ENCODE data around the gene AGPAT4. TPM values are rescaled to one million over a fixed set of nuclear protein-coding genes. Genes with fewer than 3 reads are reported as not detected.
A peak's percentile ranks its signal among the peaks of the same experiment; 100 is the strongest.

Gene AGPAT4
- total RNA-seq, 1 donor from 2014 or later, result 24.4 TPM

DNA sequence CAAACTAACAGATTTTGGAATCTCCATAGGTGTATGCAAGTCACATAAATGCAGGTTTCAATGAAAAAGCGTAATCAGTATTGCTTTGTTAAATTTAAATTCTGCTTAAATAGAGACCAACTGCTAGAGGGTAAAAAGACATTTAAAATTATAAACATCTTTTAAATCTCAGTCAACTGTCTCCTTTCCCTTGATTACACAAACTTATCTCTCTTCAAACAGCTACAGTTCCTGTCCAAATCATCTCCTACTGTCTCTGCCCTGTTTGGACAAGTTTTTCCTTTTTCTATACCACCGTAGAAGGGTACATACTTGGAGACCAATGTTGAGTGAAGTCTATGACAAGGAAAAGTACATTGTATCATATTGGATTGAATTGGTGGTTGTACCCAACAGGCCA lies 43.5 kb downstream of the AGPAT4 start:
- H3K9me3 Mint-ChIP-seq, result no peaks in the 10 kb centered on the region
- H3K36me3 Mint-ChIP-seq, result peaks cover 28% of the 10 kb centered on the region
- TF ChIP-seq, protein P1, sequence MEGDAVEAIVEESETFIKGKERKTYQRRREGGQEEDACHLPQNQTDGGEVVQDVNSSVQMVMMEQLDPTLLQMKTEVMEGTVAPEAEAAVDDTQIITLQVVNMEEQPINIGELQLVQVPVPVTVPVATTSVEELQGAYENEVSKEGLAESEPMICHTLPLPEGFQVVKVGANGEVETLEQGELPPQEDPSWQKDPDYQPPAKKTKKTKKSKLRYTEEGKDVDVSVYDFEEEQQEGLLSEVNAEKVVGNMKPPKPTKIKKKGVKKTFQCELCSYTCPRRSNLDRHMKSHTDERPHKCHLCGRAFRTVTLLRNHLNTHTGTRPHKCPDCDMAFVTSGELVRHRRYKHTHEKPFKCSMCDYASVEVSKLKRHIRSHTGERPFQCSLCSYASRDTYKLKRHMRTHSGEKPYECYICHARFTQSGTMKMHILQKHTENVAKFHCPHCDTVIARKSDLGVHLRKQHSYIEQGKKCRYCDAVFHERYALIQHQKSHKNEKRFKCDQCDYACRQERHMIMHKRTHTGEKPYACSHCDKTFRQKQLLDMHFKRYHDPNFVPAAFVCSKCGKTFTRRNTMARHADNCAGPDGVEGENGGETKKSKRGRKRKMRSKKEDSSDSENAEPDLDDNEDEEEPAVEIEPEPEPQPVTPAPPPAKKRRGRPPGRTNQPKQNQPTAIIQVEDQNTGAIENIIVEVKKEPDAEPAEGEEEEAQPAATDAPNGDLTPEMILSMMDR (conservative IDR thresholded peaks at IDR 0.05), result no peak

DNA sequence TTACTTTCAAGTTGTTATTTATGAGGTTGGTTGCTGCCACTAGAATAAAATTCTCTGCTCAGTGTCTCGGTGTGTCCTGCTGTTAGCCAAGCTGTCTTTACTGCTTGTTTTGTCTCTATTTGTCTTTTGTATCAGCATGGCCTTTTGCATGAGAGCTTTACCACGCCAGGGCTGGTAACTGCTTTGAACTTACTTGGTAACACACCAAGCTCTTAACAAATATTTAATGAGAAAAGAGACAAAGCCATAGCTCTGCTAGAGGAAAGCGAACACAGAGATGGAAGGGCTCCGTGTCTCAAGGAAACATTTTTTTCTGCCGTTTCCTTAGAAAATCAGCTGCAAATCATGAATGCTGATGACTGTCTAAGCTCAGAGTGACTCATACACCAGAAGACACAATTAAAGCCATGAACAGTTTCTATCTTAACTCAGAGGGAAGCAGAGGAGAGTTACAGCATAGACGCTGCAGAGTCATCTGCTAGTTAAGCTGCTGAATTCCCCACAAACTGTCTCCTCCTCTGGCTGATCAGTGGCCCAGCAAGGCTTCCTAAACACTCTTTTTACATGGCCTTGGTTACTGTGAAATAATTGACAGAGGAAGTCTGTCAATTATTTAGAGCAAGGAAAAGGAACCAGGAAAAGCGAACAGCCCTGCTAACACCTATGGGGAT lies 44.8 kb downstream of the AGPAT4 start:
- TF ChIP-seq, protein P1 (conservative IDR thresholded peaks at IDR 0.05), result no peak
- no peaks in the 10 kb centered on the region for H3K27me3 Mint-ChIP-seq
- H3K27ac Mint-ChIP-seq, result peak overlapping the region; percentile 22
- peak overlapping the region; percentile 63 for H3K4me3 Mint-ChIP-seq
- peaks cover 33% of the 10 kb centered on the region for H3K36me3 Mint-ChIP-seq
- no peaks in the 10 kb centered on the region for H3K9me3 Mint-ChIP-seq
- DNase-seq (ENCODE audit: extremely low spot score, unreplicated experiment), result no peak
- H3K4me1 Mint-ChIP-seq (ENCODE audit: unreplicated experiment), result peaks cover 32% of the 10 kb centered on the region

More for the DNA sequence above, 43.5 kb downstream of the AGPAT4 start:
- Mint-ChIP-seq H3K27ac (no peak overlapping the region), H3K27me3 (no peaks in the 10 kb centered on the region), H3K4me3 (no peak overlapping the region), H3K4me1 (ENCODE audit: unreplicated experiment) (peaks cover 41% of the 10 kb centered on the region)
- no peak for DNase-seq (ENCODE audit: extremely low spot score, unreplicated experiment)

DNA sequence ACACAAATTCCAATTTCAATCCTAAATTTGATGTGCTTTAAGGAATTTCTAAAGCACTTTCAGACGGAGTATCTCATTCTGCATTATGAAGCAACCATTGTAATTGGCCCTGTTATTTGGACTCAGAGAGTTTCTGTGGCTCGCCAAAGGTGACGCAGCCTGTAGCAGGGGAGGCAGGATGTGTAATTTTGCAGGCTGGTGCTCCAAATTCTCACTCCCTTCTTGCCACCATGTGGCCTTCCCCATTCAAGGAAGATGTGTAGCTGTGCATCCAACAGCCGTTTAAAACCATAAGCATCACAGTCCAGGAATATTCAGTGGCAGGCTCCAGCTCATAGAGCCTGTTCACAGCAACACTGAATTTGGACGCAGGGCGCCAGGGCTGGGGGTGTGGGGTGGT lies 45.8 kb downstream of the AGPAT4 start:
- peaks cover 38% of the 10 kb centered on the region for H3K36me3 Mint-ChIP-seq
- TF ChIP-seq, protein P1 (conservative IDR thresholded peaks at IDR 0.05), result no peak
- no peaks in the 10 kb centered on the region for H3K9me3 Mint-ChIP-seq
- no peak overlapping the region for H3K4me3 Mint-ChIP-seq
- H3K27me3 Mint-ChIP-seq, result no peaks in the 10 kb centered on the region
- no peak overlapping the region for H3K27ac Mint-ChIP-seq
- H3K4me1 Mint-ChIP-seq (ENCODE audit: unreplicated experiment), result peaks cover 32% of the 10 kb centered on the region
- DNase-seq (ENCODE audit: extremely low spot score, unreplicated experiment), result no peak

DNA sequence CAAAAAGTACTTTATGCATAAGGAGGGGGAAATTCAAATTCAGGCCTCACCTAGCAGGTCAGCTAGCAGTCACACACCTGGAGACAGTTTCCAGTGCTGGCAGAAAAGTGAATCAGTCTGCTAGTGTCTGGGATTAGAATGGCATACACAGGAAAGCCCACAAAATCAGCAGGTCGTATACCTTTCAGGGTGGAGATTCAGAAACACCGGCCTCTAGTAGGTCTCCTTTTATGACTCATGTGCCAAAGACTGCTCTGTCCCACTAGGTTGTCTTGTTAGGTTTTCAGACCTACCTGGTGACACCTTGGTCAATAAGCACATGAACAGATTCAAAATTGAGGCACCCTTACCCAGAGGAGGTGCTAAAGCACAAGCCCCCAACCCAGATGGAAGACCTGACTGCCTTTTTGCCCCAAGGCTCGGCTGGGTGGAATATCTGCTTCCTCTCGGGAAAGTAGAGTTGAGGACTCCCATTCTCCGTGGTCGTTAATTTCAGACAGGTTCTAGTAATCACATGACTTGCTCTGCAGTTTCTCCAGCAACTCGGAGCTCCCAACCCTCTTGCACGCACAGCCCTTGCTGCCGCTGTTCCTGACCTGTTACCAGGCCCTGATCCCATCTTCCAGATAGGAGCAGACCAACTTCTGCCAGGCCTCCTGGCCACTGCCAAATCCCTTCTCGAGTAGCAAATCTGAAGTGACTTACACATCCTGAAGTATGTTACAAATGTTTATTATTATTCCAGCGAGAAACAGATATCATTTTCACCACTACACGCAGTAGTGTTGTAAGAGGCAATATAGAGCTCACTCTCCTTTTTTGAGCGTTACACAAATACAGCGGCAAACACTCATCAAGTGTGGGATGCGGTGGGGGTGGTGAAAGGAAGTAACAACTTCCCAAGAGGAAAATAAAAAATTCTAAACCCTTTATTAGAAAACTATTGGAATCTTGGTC lies 46.6 kb downstream of the AGPAT4 start:
- H3K4me1 Mint-ChIP-seq (ENCODE audit: unreplicated experiment), result peaks cover 32% of the 10 kb centered on the region
- peak overlapping the region; percentile 61 for H3K27ac Mint-ChIP-seq
- TF ChIP-seq, protein P1 (conservative IDR thresholded peaks at IDR 0.05), result no peak
- H3K9me3 Mint-ChIP-seq, result no peaks in the 10 kb centered on the region
- peaks cover 42% of the 10 kb centered on the region for H3K36me3 Mint-ChIP-seq
- no peaks in the 10 kb centered on the region for H3K27me3 Mint-ChIP-seq
- DNase-seq (ENCODE audit: extremely low spot score, unreplicated experiment), result no peak
- no peak overlapping the region for H3K4me3 Mint-ChIP-seq

DNA sequence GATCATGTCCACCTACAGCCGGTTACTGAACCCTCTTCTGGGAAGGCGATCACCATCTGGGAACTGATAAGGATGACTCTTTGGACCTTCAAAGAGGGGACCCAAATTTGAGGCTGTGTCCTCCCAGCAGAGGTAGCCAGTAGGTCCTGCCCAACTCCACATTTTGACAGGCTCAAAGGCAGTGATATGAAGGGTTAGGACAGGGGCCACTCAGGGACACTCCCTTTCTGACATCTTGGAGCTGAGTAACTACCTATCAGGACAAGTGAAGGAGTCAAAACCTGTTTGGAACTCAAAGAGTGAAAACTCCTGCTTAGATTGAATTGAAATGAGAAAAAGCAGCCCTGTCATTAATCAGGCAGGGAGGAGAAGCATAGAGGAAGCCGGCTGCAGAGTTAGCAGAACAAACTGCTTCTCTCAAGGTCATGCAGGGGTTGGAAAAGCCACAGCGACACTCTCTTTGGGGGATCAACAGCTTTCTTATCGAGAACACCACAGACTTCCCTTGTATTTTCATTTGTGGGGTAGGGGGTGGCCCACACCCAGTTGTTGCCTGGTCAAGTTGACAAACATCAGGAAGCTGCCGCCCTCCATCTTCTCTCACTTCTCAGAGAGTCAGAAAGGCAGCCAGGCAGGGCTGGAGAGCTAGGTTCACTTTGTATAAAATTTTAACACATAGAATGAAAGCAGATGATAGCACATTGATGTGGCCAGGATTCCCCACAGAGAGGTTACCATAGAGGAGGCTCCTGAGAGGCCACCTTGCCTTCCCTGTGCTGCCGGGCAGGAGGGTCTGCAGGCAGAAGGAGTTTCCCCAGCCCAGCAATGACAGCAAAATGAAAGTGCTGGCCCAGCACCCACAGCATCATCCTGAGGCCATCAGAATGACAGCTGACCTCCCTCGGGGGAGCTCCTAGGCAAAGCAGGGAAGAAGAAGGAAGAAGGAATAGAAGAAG lies 47.6 kb downstream of the AGPAT4 start:
- peaks cover 32% of the 10 kb centered on the region for H3K4me1 Mint-ChIP-seq (ENCODE audit: unreplicated experiment)
- peak overlapping the region; percentile 61 for H3K27ac Mint-ChIP-seq
- TF ChIP-seq, protein P1 (conservative IDR thresholded peaks at IDR 0.05), result no peak
- H3K27me3 Mint-ChIP-seq, result no peaks in the 10 kb centered on the region
- peak overlapping the region; percentile 62 for H3K4me3 Mint-ChIP-seq
- DNase-seq (ENCODE audit: extremely low spot score, unreplicated experiment), result no peak
- H3K9me3 Mint-ChIP-seq, result no peaks in the 10 kb centered on the region
- peaks cover 40% of the 10 kb centered on the region for H3K36me3 Mint-ChIP-seq
